TTC549 (cell line): ENCODE measurements around the gene ALDH16A1.

Experiments used
- FAIRE-seq: peaks from 2 replicates; lab custom pipeline; 2012; peaks lifted over from hg19 to GRCh38; lab: Jason Lieb, UNC

The ALDH16A1 gene

DNA sequence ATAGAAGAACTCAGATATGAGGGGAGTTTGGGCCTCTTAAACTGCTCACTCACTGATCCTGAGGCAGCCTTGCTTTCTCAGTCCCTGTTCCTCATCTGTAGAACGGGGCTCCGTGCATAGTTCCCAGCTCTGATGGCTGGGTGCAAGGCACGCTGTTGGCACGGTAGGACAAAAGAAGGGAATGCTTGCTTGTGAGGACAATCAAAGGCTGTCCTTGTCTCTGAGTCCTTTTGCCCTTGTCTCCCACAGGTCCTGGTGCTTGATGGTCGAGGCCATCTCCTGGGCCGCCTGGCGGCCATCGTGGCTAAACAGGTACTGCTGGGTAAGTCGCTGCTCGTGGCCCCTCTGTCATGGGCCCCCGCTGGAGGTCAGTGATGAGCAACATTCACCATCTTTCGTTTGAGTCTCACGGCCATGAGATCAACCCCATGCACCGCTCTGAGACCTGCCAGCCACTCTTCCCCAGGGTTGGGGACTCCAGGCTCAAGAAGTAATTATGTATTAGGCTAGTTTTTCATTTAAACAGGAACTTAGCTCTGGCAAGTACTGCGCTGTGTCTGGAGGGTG, 36.7 kb downstream of the ALDH16A1 start:
- no peak for FAIRE-seq

DNA sequence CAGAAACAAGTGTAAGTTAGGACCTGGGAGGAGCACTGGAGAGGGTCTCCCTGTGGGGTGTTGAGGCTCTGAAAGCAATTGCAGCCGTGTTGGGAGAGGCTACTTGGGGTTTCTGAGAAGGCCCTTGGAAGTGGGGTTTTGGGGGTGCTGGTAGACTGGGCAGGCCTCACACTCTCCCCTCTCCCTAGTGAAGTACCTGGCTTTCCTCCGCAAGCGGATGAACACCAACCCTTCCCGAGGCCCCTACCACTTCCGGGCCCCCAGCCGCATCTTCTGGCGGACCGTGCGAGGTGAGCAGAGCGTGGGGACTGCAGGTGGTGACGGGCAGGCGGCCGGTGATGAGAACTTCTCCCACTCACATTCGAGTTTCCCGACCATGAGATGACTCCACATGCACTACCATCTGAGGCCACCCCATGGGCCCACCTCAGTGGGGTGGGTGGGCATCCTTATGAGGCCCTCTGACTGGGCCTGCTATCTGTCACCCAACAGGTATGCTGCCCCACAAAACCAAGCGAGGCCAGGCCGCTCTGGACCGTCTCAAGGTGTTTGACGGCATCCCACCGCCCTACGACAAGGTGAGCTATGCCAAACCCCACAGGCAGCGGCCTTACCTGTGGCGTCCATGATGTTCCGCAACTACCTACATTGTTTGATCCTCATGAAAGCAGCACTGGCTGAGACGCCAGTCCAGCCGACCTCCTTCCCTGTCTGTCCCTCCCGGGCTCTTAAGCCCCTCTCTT, 37.4 kb downstream of the ALDH16A1 start:
- no peak for FAIRE-seq

DNA sequence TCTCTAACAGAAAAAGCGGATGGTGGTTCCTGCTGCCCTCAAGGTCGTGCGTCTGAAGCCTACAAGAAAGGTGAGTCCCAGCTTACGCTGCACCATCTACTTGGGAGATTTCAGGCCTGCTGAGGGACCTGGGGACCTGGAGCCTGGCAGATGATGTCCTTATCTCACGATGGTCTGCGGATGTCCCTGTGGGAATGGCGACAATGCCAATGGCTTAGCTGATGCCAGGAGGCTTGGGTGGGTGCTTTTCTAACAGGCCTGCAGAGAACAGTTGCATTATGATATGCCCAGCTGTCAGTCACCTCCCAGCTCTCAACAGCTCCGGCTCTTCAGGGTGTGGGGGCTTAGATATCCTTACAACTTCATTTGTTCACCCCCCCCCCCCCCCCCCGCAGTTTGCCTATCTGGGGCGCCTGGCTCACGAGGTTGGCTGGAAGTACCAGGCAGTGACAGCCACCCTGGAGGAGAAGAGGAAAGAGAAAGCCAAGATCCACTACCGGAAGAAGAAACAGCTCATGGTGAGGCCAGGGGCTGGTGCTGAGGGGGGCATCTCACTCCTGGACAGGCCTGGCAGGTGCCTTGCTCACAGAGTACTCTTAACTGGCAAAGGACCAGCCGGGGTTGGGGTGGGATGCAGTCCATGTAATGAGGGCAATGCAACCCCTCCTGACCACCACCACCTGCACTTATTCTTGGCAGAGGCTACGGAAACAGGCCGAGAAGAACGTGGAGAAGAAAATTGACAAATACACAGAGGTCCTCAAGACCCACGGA, 38.2 kb downstream of the ALDH16A1 start:
- no peak for FAIRE-seq

DNA sequence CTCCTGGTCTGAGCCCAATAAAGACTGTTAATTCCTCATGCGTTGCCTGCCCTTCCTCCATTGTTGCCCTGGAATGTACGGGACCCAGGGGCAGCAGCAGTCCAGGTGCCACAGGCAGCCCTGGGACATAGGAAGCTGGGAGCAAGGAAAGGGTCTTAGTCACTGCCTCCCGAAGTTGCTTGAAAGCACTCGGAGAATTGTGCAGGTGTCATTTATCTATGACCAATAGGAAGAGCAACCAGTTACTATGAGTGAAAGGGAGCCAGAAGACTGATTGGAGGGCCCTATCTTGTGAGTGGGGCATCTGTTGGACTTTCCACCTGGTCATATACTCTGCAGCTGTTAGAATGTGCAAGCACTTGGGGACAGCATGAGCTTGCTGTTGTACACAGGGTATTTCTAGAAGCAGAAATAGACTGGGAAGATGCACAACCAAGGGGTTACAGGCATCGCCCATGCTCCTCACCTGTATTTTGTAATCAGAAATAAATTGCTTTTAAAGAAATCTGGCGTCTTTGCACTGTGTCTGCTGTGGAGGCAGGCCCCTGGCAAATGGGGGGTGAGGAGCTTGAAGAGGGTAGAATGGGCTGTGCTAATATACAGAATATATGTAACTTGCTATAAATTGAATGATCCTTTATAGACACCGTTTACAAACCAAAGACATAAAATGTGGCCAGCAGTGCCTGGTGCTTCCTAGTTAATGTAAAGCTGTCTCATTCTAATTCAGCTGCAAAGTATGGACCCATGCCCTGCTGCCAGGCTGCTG, 39.0 kb downstream of the ALDH16A1 start:
- FAIRE-seq = no peak

DNA sequence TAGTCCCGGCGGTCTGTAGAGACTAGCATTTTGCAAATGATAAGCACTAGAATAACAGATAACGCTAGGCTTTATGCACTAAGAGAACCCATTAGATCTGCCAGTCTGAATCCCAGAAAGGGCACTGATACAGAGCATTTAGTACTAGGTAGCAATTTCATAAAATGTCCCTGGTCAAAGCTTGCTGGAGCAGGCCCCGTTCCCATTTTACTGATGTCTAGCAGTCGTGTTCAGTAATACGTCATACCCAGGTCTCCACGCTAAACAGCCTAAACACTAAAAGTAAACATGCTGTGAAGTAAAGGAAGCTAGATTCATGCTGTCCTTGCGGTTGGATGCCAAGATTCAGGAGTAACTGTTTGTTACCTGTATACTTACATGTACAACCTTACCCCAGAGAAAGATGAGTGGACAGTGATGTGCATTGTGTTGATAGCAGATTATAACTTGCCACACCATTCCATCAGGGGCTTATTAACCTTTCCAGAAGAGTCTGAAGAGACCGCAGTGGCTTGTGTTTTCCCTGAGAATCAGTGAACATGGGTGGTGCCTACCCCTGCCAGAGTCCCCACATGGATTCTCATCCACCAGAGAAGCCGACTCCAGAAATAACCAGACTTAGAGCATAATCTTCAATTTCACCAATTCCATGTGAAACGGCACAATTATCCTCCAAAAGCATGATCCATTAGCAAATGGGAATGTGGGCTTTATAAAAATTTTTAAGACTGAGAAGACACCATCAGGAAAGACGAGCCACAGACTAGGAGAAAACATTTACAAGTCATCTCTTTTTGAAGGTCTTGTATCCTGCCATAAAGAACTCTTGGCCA, 39.8 kb downstream of the ALDH16A1 start:
- no peak for FAIRE-seq

DNA sequence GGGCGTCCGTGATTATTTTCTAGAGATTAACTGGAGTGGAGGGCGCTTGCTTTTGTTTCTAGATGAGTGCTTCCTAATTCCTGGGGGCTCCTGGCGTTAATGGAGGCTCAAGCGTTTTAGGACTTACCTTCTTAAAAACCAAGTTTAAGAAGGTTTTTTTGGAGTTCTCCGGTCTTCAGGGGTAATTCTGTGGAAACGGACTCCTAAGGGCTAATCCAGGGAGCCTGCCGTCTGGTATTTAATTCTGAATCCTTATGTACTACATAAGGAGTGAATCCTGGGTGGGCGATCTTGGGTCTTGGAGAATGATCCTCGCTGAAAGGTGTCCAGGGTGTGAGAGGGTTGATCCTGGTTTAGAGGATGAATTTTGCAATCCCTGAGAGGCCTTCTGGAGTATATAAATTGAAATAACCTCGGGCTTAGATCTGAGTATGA, 43.6 kb downstream of the ALDH16A1 start:
- no peak for FAIRE-seq

DNA sequence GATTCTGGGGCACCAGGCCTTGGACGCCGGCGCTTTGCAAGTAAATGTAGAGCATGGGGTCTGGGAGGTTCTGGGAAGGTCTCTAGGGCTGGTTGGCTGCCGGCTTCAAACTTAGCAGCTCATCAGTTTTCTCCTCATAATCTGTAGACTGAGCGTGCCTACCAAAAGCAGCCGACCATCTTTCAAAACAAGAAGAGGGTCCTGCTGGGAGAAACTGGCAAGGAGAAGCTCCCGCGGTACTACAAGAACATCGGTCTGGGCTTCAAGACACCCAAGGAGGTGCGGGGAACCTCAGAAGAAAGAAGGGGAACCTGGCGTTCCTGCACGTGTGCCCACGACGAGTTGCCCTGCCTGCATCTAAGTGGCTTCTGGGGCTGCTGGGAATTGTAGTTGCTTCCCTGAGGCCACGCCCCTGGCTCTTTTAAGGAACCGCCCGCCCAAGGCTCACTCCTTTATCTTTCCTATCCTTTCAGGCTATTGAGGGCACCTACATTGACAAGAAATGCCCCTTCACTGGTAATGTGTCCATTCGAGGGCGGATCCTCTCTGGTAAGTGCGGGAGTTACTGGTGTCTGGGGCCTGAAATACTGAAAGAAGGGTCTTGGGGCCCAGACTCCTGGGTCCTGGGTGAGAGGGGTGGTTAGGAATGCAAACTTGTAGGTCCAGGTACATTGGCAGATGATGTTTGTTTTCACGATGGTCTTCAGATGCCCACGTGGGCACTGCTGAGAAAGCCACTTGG, 44.2 kb downstream of the ALDH16A1 start:
- FAIRE-seq = no peak

DNA sequence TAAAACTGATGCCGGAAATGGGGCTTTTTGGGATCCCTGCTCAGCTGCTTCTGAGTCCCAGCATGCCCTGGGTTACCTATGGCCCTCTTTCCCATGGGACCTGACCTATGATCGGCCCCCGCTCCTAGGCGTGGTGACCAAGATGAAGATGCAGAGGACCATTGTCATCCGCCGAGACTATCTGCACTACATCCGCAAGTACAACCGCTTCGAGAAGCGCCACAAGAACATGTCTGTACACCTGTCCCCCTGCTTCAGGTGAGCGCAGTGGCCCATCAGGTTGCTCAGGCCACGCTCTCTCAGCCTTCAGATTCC, 44.7 kb downstream of the ALDH16A1 start:
- FAIRE-seq = no peak

DNA sequence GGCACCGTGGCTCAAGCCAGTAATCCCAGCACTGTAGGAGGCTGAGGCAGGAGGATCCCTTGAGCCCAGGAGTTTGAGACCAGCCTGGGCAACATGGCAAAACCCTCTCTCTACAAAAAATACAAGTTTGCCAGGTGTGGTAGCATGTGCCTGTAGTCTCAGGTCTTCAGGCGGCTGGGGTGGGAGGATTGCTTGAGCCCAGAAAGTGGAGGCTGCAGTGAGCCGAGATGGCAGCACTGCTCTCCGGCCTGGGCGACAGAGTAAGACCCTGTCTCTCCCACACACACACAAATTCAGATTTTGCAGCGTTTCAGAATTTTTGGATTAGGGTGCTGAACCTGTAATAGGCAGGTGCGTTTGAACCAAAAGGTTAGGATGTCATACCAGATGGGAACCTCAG, 45.5 kb downstream of the ALDH16A1 start:
- no peak for FAIRE-seq

DNA sequence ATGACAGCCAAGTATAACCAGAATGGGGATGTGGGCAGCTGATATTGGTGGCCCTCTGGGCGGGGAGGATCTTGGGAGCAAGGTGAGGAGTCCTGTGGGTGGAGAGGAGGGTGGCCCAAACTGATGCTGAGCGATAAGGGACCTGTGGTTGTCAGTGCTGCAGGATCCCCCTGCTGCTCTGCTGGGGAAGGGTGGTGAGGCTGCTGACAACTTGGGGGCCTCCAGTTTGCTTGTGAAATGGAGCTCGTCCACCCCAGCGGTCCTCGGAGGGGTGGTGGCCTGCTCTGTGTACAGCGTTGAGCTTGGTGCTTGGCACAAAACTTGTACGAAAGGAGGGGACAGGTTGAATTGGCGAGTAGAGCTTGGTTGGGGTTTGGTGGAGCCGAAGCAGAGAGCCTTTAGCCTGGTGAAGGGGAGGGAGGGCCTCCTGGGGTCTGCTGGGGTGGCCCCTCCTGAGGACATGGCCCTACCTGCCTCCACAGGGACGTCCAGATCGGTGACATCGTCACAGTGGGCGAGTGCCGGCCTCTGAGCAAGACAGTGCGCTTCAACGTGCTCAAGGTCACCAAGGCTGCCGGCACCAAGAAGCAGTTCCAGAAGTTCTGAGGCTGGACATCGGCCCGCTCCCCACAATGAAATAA, 46.1 kb downstream of the ALDH16A1 start:
- FAIRE-seq = no peak

DNA sequence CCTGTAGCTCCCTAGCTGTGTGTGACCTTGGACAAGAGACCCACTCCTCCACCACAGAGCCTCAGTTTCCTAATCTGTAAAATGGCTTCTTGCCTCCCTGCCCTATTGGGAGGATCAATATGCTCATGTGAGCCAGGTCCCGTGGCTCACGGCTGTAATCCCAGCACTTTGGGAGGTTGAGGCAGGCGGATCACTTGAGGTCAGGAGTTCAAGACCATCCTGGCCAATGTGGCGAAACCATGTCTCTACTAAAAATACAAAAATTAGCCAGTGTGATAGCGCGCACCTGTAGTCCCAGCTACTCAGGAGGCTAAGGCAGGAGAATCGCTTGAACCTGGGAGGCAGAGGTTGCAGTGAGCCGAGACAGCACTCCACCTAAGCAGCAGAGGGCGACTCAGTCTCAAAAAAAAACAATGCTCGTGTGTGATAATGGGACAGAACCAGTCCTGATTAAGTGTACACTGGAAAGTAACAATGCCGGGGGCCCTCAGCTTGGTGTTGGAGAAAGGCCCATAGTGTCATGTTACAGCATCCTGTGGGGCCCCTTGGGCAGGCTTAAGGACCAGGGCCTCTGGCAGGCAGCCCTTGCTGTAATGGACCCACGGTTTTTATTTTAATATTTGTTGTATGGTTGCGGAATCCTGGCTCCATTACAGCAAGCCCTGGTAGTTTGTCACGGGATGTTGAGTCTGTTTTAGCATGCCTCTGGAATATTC, 50.0 kb downstream of the ALDH16A1 start:
- no peak for FAIRE-seq

DNA sequence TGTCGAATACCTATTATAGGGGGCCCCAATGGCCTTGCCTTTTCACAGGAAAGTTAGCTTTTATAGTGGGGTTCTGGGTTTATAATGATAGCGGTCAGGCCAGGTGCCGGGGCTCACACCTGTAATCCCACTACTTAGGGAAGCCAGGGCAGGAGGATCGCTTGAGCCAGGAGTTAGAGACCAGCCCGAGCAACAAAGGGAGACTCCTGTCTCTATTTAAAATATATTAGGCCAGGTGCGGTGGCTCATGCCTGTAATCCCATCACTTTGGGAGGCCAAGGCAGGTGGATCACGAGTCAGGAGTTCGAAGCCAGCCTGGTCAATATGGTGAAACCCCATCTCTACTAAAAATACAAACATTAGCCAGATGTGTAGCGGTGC, 50.5 kb downstream of the ALDH16A1 start:
- FAIRE-seq = no peak

DNA sequence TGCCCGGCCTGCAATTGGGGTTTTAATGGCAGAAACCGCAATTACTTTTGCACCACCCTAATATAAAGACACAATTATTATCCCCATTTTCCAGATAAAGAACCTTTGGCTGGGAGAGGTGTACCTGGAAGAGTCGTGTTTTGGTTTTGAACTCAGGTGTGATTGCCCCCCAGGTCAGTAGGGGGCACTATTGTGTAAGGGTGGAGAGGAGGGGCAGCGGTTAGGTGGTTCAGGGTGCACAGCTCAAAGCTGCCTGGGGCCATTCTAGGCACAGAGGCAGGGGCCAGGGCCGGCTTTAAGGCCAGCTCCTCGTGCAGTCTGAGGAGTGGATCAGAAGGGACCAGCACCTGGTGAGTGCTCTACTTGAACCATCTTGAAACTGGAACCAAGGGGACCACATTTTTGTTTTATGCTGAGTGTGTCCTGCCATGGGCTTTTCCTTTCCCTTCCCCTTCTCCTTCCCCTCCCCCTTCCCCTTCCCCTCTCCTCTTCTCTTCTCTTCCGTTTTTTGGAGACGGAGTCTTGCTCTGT, 53.6 kb downstream of the ALDH16A1 start:
- FAIRE-seq = no peak

DNA sequence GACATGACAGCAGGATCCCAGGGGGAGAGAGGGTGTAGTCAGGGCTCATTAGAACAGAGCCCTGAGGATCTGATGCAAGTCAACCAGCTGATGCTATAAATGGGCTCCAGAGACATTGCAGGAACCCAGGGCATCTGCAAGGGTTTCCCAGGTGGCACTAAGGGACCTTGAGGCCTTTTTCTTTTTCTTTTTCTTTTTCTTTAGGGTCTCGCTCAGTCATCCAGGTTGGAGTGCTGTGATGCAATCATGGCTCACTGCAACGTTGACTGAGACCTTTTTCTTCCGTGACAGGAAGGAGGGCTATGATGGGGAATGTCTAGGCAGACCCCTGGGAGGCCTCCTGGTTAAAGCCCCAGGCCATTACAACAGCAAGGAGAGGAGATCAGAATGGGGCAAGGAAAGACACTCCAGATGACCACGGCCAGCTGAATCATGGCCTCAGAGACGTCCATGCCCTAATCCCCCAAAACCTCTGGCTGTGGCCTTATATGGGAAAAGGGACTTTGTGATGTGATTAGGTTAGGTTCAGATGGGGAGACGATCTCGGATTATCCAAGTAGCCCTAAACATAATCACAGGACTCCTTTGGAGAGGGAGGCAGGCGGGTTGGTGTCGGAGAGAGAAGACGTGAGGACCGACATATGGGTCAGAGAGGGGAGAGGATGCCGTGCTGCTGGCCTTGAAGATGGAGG, 54.9 kb downstream of the ALDH16A1 start:
- no peak for FAIRE-seq

DNA sequence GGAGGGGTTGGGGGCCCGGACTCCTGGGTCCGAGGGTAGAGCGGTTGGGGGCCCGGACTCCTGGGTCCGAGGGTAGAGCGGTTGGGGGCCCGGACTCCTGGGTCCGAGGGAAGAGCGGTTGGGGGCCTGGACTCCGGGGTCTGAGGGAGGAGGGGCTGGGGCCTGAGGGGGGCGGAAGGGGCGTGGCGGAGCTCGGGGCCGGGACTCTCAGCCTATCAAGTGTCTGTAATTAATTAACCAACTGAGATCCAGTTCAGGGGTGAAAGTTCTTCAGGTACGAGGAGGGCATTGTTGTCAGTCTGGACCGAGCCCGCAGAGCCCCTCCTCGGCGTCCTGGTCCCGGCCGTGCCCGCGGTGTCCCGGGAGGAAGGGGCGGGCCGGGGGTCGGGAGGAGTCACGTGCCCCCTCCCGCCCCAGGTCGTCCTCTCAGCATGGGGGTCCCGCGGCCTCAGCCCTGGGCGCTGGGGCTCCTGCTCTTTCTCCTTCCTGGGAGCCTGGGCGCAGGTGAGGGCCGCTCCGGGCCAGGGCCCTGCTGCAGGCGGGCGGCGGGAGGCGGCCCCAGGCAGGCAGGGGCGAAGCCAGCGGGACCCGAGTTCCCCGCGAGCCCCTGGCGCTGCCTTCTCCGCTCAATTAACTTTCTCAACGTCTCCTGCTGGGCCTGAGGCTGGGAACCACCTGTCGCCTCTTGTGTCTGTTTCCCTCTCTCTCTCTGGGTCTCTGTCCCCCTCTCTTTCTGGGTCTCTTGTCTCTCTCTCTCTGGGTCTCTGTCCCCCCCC, 60.1 kb downstream of the ALDH16A1 start:
- no peak for FAIRE-seq

DNA sequence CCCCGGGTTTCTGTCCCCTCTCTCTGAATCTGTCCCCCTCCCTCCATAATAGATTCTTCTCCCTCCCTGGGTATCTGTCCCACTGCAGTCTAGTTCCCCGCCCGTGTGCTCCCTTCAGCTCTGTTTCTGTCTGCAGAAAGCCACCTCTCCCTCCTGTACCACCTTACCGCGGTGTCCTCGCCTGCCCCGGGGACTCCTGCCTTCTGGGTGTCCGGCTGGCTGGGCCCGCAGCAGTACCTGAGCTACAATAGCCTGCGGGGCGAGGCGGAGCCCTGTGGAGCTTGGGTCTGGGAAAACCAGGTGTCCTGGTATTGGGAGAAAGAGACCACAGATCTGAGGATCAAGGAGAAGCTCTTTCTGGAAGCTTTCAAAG, 60.7 kb downstream of the ALDH16A1 start:
- FAIRE-seq = no peak

DNA sequence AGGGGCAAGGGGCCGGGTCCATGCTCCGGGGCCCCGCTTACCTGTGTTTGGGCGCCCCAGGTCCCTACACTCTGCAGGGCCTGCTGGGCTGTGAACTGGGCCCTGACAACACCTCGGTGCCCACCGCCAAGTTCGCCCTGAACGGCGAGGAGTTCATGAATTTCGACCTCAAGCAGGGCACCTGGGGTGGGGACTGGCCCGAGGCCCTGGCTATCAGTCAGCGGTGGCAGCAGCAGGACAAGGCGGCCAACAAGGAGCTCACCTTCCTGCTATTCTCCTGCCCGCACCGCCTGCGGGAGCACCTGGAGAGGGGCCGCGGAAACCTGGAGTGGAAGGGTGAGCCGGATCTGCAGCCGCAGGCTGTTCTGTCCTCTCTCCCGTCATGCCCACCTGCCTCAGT, 61.1 kb downstream of the ALDH16A1 start:
- FAIRE-seq = no peak

DNA sequence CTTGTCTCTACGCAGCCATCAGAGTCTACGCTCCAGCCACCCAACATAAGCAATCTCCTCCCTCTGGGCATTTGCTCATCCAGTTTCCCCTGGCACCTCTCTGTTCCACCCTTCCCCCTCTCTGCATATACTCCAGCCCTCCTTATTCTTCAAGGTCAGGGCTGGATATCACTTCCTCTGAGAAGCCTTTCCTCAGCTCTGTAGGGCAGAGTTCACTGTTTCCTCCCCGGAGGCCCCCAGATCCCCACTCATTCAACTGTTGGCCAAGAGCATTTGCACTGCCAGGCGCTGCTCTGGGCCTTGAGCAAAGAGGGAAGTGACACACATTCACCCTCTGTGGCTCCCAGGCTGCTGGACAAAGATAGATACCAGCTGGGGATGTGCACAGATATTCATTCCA, 62.7 kb downstream of the ALDH16A1 start:
- FAIRE-seq = no peak

DNA sequence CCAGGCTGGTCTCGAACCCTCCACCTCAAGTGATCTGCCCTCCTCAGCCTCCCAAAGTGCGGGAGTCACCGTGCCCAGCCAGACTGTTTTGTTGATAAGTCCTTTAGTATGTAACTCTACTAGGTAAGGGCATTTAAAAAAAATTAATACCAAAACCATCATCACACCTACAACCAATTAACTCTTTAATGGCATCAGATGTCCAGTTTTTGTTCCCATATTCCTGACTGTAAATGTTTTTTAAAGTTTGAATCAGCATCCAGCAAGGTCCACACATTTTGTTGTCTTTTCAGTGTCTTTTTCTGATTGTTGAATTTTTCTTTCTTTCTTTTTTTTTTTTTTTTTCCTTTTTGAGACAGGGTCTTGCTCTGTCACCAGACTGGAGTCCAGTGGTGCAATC, 65.0 kb downstream of the ALDH16A1 start:
- no peak for FAIRE-seq
